Loucy (cell line): ENCODE measurements around the gene GLI1.

Experiments
- H2AFZ ChIP-seq: fragments of 200-600 bp; sonication (generic); 2 replicates; pipeline ENCODE4 v1.6.0; 2016; ENCODE audit warnings: antibody characterized with exemption, mild to moderate bottlenecking, low read length, moderate library complexity
- H3F3A ChIP-seq: fragments of 200-600 bp; 2 replicates; pipeline ENCODE4 v1.6.0; 2016; ENCODE audit warnings: antibody characterized with exemption, low read depth, mild to moderate bottlenecking
- H3K27me3 ChIP-seq: fragments of 200-600 bp; sonication (generic); 2 replicates; pipeline ENCODE4 v1.6.1; 2014; ENCODE audit warnings: low read length, mild to moderate bottlenecking; ENCODE audit not compliant: insufficient read depth, poor library complexity, severe bottlenecking
- H3K36me3 ChIP-seq: fragments of 200-600 bp; sonication (generic); 2 replicates; pipeline ENCODE4 v1.6.1; 2016; ENCODE audit warnings: low read length; ENCODE audit not compliant: insufficient read depth
- H3K4me1 ChIP-seq: fragments of 200-600 bp; sonication (generic); 2 replicates; pipeline ENCODE4 v1.5.1; 2014; ENCODE audit warnings: low read length, mild to moderate bottlenecking; ENCODE audit not compliant: insufficient read depth, poor library complexity, severe bottlenecking
- H3K4me2 ChIP-seq: fragments of 200-600 bp; sonication (generic); 2 replicates; pipeline ENCODE4 v1.6.0; 2014; ENCODE audit warnings: antibody characterized with exemption, low read length, low read depth, mild to moderate bottlenecking; ENCODE audit not compliant: poor library complexity, severe bottlenecking
- H3K4me3 ChIP-seq: fragments of 200-600 bp; sonication (generic); 2 replicates; pipeline ENCODE4 v1.5.1; 2014; ENCODE audit warnings: low read length, mild to moderate bottlenecking, mixed read lengths; ENCODE audit not compliant: poor library complexity, severe bottlenecking
- H3K79me2 ChIP-seq: fragments of 200-600 bp; sonication (generic); 2 replicates; pipeline ENCODE4 v1.6.1; 2014; ENCODE audit warnings: low read length; ENCODE audit not compliant: insufficient read depth
- H3K9ac ChIP-seq: fragments of 200-600 bp; sonication (generic); 2 replicates; pipeline ENCODE4 v1.6.0; 2014; ENCODE audit warnings: mild to moderate bottlenecking, low read depth, low read length, moderate library complexity; ENCODE audit not compliant: poor library complexity, severe bottlenecking
- H3K9me2 ChIP-seq: fragments of 200-600 bp; sonication (generic); replicated peaks from 2 replicates; pipeline ENCODE4 v1.6.1; 2016; ENCODE audit warnings: low read depth, low read length, mixed read lengths
- H3K9me3 ChIP-seq: fragments of 200-600 bp; sonication (generic); 2 replicates; pipeline ENCODE4 v1.6.1; 2014; ENCODE audit warnings: mild to moderate bottlenecking, antibody characterized with exemption, low read length, low read depth; ENCODE audit not compliant: insufficient read depth
- H4K20me1 ChIP-seq: fragments of 200-600 bp; sonication (generic); 2 replicates; pipeline ENCODE4 v1.6.0; 2014; ENCODE audit warnings: antibody characterized with exemption, low read length, mild to moderate bottlenecking; ENCODE audit not compliant: insufficient read depth, poor library complexity, severe bottlenecking
- CTCF ChIP-seq: fragments of 200-600 bp; sonication (generic); conservative IDR thresholded peaks from 2 replicates; pipeline ENCODE4 v1.5.1; 2014; ENCODE audit warnings: mild to moderate bottlenecking, antibody characterized with exemption, low read length
- EZH2phosphoT487 ChIP-seq: fragments of 200-600 bp; IDR thresholded peaks from 2 replicates; pipeline ENCODE4 v1.6.1; 2018; ENCODE audit warnings: antibody characterized with exemption, mild to moderate bottlenecking, moderate library complexity, borderline replicate concordance

The GLI1 gene

DNA sequence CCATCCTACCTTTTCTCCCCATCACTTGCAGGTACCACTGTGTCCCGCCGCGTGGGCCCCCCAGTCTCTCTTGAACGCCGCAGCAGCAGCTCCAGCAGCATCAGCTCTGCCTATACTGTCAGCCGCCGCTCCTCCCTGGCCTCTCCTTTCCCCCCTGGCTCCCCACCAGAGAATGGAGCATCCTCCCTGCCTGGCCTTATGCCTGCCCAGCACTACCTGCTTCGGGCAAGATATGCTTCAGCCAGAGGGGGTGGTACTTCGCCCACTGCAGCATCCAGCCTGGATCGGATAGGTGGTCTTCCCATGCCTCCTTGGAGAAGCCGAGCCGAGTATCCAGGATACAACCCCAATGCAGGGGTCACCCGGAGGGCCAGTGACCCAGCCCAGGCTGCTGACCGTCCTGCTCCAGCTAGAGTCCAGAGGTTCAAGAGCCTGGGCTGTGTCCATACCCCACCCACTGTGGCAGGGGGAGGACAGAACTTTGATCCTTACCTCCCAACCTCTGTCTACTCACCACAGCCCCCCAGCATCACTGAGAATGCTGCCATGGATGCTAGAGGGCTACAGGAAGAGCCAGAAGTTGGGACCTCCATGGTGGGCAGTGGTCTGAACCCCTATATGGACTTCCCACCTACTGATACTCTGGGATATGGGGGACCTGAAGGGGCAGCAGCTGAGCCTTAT is 10.8 kb downstream of the GLI1 start:
- H3K9me2 ChIP-seq = no peaks in the 10 kb centered on the region
- peaks cover 3% of the 10 kb centered on the region for H4K20me1 ChIP-seq
- no peak overlapping the region for H3K4me3 ChIP-seq
- no peak overlapping the region for H3K9ac ChIP-seq
- no peaks in the 10 kb centered on the region for H3K27me3 ChIP-seq
- H3K4me1 ChIP-seq = peaks cover 13% of the 10 kb centered on the region
- H3K79me2 ChIP-seq = peaks cover 17% of the 10 kb centered on the region; the same call in 1 of the 2 replicates
- no peak overlapping the region for H2AFZ ChIP-seq
- no peak overlapping the region for H3K4me2 ChIP-seq
- H3K36me3 ChIP-seq = peaks cover 7% of the 10 kb centered on the region; the same call in 1 of the 2 replicates
- no peaks in the 10 kb centered on the region for H3K9me3 ChIP-seq
- TF ChIP-seq CTCF (no peak), EZH2phosphoT487 (no peak)
- H3F3A ChIP-seq = no peaks in the 10 kb centered on the region

GRCh38 chr12:57470970-57471656 is 11.5 kb downstream of the GLI1 start:
- Histone ChIP-seq H4K20me1 (peaks cover 3% of the 10 kb centered on the region), H3K9me2 (no peaks in the 10 kb centered on the region), H3K9ac (no peak overlapping the region), H2AFZ (no peak overlapping the region), H3K9me3 (no peaks in the 10 kb centered on the region), H3K27me3 (no peaks in the 10 kb centered on the region), H3F3A (no peaks in the 10 kb centered on the region), H3K4me3 (no peak overlapping the region), H3K4me1 (peaks cover 13% of the 10 kb centered on the region), H3K36me3 (peaks cover 7% of the 10 kb centered on the region; the same call in 1 of the 2 replicates), H3K79me2 (peaks cover 24% of the 10 kb centered on the region), H3K4me2 (no peak overlapping the region)
- no peak for TF ChIP-seq EZH2phosphoT487
- no peak for TF ChIP-seq CTCF

- Histone ChIP-seq H3K9ac (no peak overlapping the region), H3K27me3 (no peaks in the 10 kb centered on the region), H3K4me3 (no peak overlapping the region), H3K4me2 (no peak overlapping the region), H3K36me3 (peaks cover 7% of the 10 kb centered on the region; the same call in 1 of the 2 replicates), H3F3A (no peaks in the 10 kb centered on the region), H3K4me1 (peaks cover 18% of the 10 kb centered on the region), H3K79me2 (peaks cover 30% of the 10 kb centered on the region), H4K20me1 (peaks cover 3% of the 10 kb centered on the region), H2AFZ (no peak overlapping the region), H3K9me3 (no peaks in the 10 kb centered on the region), H3K9me2 (no peaks in the 10 kb centered on the region)
- no peak for TF ChIP-seq CTCF
- no peak for TF ChIP-seq EZH2phosphoT487
Measured at GRCh38 chr12:57471661-57472060, 12.1 kb downstream of the GLI1 start.
